ENCODE data around the gene NOL6.
"Not testable (repeated sequence)": the region's sequence is repeated elsewhere in the genome, so short reads cannot be mapped to it uniquely, and the experiment has no call there.

Gene NOL6

DNA sequence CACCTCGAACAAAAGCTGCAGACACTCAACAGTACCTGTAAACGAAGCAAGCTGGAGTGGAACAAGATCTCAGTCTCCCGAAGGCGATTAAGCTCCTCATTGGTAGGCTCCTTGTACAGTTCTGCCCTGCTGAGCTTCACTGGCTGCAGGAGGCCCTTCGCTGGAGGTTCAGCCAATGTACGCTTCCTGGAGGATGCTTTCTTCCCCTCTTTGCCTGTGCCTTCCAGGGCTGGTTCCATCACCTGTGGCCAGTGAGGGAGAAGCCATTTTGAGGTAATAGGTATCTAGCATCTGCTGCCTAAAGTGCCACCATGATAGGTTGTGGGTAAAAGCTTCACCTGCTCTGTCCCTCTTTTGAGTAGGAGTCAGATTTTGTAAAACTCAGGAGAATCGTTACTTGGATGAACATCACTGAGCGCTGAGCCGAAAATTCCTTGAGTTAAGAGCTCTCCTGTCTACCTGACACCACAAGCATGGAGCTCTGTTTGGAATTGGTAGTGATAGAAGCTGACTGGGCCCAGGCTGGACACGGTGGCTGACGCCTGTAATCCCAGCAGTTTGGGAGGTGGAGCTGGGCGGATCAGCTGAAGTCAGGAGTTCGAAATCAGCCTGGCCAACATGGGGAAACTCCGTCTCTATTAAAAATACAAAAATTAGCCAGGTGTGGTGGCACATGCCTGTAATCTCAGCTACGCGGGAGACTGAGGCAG, 1.4 kb downstream of the NOL6 start:
- DNase-seq, result no peak

DNA sequence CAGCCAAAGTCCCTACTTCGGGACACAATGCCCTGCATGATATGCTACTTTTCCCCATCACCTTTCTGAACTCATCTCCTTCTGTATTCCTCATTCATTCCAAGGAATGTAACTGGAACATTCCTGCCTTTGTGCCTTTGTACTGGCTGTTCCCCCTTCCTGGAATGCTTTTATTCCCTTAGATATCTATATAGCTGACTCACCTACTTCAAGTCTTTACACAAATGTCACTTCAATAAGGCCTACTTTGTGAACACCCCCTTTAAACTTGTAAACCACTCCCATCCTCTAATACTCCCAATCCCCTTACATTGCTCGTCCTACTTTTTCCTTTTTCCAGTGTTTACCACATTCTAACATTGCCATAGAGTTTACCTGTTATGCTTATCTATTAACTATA, 2.4 kb downstream of the NOL6 start:
- no peak for DNase-seq

DNA sequence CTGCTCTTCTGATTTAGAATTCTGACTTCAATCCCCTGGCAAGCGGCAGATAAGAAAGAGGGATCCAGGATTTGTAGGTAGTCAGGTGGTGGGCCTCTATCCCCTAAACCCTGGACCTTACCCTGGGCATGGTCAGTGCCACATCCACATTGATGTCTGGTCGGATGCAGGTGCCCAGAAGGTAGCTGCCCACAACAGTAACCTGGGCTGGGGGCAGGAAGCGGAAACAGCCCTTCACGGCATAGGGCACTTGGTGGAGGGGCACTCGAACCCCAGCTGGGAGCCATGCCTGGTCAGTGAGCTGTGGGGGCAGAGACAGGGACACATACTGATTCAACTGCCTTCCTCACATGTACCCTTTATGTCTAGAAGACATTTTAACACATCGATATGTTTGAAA, 3.8 kb downstream of the NOL6 start:
- DNase-seq, result no peak

DNA sequence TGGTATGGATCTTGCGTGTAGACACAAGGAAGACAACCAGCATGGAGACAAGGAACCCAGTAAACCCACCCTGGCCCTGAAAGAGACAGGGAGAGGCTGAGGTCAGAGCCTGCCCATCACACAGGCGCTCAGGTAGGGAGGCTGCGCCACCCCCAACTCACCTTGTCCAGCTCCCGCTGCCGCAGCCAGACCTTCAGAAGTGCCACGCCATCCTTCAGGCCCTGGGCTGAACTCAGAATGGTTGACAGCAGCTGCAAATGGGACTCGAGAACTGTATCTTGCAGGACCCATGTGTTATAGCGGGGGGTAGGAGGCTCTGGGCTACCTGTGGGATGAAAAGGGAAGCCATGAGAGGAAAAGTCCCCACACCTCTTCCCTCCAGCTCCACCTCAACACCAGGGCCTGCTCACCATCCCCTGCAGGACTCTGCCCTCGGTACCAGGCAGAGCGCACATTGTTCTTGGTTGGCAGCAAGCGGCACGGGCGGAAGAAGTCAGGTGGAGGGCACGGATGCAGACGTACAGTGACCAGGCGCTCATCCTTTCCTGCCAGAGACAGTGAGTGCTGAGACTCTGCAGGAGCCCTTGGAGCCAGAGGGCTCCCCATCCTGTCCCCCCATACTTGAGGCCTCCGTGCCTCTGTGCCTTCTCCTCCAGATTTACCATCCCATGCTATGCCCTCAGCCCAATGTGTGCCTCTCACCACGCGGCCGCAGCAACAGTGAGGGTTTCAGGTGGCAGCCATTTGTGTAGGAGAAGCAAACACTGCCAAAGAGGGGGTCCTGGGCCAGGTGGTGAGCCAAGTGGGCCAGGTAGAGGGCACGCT, 4.7 kb downstream of the NOL6 start:
- no peak for DNase-seq

DNA sequence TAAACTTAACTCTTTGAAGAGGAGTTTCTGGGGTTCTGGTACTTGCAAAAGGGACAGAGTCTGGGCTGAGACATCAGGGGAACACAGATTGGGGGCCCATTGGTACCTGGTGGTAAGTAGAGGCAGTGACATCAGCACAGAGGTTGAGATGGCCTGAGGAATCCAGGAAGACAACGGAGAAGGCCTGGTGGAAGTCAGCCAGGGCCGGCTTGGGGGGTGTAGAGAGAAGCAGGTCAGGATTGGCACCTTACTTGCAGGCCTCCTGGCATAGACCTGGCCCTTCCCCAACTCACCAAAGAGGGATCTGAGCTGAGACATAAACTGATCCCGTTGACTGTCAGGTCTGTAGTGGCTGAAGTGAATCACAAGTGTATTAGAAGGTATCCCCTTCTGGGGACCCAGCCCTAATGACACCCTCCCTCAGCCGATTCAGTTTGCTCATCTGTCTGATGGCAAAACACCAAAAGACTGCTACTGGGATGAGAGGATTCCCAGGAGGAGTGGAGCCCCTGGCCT, 5.5 kb downstream of the NOL6 start:
- no peak for DNase-seq

DNA sequence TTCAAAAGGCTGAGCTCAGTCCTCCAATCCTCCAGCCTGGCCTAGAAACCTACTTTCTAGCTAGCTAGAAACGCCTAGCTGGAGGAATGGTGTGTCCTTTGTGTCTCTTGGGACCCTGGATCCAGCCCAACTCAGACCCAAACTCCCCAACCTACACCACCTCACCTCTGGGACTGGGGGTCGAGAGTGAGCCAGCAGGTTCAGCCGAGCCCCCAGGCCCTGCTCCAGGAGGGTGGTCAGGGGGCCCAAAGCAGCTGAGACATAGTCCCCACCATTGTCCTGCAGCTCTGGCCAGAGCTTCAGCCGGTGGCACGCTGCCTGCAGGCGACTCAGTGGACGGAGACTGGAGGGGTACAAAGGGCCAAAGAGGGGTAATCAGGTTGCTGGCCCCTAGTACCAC, 6.2 kb downstream of the NOL6 start:
- DNase-seq, result no peak

DNA sequence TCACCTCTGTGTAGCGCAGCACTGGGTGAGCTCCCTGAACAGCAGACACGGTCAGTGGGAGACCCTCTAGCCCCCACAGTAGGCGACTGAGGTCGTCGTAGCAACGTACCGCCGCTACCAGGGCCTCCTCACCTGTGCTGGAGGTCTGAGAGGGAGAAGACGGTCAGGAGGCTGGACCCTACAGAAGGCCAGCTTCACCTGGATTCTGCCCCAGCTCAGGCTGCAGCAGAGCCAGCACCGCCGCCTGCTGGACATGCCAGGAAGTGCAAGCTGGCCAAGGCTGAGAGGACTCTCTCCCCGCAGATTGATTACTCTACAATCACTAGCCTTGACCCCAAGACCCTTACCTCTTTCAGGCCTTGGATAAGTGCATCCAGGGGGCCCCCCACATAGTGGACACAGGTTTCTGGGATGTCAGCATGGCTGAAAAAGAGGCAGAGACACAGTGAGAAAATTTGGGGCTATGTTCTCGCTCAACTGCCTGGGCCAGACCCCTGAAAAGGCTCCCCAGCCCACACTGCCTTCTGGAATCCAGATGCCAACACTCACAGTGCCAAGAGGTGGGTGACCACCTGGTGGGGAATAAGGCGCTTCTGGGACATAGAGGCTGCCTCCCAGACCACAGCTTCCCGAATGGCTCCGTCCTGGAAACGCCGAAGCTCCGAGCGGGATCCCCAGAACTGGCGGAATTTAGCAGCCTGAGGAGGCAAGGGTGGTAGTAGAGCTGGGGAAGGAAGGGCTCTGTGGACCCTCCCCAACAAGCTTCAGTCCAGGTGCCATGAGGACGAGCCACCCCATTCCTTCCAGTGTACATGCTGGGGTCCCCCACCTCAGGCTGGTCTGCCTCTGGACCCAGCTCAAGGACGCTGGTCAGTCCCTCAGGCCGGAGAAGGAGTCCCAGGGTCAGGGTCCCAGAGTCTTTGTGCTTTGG, 6.9 kb downstream of the NOL6 start:
- no peak for DNase-seq

DNA sequence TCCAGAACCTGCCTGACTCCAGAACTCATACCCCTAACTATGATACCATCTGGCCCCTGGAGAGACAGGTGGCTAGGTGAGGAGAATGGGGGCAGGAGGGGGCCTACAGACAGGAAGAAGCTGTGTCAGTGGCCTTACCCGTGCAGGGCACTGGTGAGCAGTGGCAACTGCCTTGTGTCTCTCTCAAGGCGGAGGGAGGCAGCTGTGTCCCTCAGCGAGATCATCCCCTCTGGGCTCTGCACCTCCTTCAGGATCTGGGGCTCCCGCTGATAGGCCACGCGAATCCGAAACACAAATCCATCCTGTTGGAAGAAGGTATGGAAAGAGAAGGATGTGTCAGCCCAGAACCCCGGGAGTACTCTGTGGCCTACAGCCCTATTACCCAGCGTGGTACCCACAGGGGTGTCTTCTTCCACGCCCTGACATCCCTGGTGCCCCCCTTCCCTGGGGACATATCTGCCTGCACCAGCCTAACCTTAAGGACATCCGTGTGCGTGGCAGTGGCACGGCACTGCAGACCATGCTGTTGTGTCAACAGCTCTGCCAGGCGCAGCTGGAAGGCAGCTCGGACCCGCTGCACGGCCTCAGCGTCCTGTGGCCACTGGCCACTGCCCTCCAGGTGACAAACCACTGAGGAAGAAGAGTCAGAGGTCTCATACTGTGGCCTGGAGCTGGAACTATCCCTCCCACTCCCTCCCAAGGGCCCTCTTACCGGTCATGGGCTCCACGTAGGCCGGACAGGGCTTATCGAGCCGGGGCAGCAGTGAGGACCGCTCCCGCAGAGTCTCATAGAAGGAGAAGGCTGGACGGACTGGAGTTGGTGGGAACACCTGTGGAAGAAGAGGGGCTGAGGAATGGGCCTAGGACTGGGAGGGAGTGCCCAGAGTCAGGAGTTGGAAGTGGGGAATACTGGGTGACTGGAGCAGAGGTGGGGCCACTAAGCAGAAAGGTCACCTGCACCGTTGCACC, 7.8 kb downstream of the NOL6 start:
- DNase-seq, result no peak

DNA sequence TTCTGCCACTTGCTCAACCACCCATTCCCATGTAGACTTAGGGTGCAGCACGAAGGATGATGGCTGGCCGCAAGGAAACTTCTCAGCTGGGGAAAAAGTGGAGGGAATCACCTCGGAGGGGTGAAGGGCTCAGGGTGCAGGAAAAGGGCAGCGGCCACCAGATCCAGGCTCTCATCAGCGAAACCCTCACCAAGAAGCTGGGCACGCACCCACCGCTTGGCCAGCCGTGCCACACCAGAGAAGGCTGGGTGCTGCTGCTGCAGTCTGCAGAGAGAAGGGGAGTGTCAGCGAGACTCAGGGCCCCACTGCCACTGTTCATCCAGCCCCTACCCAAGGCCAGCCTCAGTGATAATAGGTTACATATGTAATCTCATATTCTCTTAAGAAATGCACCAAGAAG, 8.6 kb downstream of the NOL6 start:
- DNase-seq, result no peak

DNA sequence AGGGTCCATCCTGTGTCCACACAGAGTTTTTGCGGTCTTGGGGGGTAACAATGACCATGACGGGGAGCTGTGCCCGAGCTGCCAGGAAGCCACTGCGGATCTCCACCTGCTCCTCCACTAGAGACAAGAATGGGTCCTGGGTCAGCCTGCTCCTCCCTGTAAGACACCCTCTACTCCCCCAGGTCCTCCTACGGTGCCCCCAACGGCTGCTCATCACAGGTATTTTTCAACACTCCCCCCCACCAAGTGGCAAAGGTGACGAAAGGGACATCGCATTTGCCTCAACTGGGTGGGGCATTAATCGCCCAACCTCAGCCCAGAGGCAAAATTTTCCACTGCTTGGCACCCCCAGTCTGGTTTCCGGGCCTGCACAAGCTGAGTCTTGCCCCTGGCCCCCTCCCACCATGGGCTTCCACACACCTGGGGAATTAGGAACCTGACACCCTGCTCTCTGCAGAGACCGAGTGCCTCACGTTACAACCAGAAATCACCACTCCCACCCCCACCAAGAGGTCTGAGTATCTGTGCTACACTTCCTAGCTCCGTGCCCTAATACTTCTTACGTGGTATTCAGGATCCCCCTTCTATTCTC, 9.6 kb downstream of the NOL6 start:
- no peak for DNase-seq

DNA sequence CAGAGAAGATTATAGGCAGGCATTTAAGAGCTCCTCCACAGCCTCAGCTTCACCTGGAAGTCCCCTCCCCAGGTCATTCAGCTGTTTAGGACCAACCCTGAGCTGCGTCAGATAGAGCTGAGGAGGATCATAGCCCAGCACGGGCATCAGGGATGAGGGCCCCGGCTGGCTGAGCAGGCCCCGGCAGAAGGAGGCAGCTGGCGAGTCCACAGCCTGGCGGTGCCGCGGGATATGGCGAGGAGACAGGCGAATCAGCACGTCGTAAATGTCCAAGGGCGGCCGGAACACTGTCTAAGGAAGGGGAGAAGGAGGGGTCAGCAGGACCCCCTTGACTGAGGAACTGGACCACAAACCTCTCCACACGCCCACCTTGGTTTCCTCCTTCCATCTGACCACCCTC, 10.6 kb downstream of the NOL6 start:
- DNase-seq, result no peak

DNA sequence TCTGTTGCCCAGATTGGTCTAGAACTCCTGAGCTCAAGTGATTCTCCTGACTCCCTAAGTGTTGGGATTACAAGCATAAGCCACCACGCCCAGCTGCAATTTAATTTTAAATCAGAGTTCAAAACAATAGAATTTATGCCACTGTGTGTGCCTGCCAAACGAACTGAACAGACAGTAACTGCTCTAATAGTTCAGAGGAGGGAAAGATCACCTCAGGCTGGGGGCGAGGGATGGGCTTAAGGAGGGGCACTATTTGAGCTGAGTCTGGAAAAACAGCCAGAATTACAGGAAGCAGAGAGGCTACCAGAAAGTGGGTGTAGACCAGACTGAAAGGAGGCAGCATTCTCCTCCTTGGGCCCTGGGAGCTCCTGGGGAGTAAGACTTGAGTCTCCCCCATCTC, 12.2 kb downstream of the NOL6 start:
- no peak for DNase-seq

DNA sequence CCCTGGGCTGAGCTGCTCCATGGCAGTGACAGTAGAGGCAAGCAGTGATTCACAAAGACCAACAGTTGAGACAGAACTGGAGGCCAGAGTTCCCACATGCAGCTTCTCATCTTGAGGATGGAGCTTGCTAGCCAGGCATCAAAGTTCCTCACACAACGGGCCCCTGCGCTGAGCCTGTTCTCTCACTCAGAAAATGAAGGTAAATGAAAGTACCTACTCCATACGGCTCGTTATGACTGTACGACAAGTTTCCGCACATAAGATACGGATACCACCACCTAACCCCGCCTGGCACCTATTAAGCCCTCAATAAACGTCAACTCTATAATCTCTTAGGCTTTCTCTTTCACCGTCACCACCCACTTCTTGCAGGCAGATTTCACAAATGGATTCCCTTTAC, 12.9 kb downstream of the NOL6 start:
- no peak for DNase-seq

DNA sequence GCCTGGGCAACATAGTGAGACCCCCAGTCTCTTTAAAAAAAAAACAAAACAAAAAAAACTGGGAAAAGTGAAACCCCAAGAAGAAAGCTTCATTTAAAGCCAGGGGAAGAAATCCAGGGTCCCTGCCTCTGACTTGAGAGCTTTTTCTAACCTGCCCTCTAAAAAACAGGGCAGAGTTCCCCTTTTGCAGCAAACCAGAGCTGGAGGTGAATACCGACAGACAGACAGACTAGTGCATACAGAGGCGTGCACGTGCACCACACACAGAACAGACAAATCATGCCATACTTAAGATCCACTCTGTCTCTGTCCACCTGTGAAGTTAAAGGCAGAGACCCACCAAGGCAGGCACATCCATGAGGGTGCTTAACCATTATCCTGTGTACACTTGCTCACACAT, 14.6 kb downstream of the NOL6 start:
- no peak for DNase-seq

DNA sequence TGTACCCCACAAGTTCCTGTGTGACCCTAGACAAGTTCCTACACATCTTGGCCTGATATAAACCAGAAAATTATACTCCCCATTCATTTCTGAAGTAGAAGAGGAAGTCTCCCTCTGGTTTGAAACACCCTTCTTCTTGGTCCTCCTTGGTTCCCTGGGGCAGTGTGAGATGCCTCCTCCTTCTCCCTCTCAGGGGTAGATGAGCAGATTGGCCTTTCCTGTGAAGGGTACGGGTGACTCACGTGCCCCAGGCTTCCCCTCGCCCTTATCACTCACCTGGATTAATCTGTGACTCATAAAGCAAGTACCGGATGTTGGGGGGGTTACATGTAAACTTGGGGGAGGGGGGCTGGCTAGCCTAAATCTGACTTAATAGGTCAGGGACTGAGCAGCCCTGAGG, 15.3 kb downstream of the NOL6 start:
- DNase-seq, result no peak

DNA sequence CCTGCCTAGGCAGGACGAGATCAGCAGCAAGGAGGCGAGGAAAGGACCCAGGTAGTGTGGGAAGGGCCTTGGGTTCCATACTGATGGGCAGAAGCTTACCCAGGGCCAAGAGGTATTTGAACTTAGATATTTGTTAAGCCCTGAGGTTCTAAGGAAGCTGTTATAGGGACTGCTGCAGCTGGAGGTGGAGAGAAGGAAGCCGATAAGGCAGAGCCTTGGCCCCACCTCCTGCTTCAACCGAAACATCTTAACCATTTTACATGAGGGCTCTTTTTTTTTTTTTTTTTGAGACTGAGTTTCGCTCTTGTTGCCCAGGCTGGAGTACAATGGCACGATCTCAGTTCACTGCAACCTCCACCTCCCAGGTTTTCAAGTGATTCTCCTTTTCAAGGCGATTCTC, 17.8 kb downstream of the NOL6 start:
- DNase-seq, result no peak

DNA sequence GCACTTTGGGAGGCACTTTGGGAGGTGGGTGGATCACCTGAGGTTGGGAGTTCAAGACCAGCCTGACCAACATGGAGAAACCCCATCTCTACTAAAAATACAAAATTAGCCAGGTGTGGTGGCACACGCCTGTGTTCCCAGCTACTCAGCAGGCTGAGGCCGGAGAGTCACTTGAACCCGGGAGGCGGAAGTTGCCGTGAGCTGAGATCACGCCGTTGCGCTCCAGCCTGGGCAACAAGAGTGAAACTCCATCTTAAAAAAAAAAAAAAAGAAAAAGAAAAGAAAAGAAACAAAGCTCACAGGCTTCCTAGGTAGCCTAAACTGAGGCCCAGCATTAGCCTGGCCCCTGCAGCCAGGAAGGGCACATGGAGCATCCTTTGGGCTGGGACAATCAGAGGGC, 18.3 kb downstream of the NOL6 start:
- DNase-seq, result not testable (repeated sequence)

DNA sequence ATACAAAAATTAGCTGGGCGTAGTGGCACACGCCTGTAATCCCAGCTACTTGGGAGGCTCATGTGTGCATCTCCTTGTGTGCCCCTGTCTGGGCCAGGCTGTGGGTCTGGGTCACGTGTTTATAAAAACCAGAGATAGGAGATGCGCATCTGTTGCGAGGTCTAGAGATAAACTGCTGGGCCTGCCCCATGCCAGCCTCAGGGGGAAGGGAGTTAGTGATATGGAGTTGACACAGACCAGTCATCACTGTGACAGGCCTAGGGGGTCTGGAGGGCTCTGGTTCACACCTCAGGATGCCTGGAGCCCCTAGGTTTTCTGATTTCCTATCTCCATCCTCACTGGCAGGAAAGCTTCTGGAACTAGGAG, 19.1 kb downstream of the NOL6 start:
- DNase-seq, result not testable (repeated sequence)

DNA sequence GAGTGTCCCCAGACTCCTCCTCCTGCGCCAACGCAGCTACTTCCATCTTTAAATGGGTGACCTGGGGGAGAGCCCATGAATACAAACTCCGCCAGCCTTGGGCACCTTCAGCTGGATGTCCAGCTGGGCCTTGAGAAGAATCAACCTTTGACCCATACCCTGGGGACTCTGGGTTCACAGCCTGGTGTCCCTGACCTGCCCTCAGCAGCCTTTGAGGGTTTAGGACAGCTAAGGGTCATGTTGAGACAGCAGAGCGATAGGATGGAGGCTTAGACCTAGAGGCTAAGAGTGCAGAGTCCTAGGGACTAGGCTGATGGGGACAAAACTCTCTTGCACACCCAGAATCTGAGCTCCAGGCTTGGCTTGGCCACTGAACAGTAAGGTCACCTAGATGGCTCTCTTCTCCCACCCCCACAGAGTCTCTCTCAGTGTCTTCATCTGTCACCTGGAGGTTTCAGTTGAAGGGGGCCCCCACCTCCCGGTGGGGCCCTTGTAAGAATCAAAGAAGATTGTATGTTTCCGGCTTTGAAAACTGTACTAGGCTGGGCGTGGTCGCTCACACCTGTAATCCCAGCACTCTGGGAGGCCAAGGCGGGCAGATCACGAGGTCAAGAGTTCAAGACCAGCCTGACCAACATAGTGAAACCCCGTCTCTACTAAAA, 19.6 kb downstream of the NOL6 start:
- no peak for DNase-seq

DNA sequence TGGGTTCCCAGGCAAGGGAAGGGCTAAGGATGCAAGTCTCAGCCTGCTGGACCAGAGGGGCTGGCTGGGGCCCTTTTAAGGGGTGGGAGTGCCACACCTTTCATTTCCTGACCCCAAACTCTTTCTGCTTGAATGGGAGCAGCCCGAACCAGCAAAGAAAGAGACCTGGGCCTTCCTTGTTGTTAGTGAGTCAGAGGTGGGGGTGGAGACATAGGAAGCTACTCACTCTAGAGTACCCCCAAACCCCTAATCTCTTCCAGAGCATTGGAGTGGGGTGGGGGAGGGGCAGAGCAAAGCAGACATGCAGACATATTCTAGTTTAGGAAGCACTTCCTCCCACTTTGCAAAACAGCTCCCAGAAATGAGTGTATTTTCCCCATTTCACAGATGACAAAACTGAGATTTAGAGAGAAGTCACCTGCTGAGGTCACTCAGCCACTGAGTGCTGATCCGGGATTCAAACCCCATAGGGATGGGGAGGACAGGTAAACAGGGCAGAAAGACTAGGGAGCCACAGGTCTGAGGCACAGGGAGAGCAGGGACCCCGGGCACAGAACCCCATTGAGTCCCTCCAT, 20.4 kb downstream of the NOL6 start:
- no peak for DNase-seq

DNA sequence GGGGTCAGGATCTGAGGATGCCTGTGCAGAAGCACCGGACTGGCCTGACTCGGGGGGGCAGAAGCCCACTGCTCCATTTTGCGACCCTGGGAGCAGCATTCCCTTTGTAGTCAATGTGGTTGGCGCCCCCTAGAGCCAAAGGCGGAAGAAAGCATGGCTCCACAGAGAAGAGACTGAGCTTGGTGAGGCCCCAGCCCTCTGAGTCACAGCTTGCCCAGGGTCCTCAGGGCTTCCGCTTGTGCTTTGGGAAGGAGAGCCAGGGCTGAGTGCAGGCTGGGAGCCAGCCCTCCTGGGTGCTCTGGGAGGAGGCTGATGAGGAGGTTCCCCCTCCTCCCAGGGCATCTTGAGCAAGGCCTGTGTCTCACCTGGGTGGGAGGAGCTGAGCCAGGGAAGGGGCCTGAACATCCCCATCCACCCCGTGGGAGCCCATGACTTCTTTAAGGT, 20.9 kb downstream of the NOL6 start:
- peak; percentile 10 for DNase-seq

Data from T1000 (cell line).